Neuronal stem cell (in vitro differentiated cells): ENCODE results near the gene TRIB2.

Experiments used
- DNase-seq: peaks from one replicate; pipeline ENCODE4 v3.0.0-alpha.2; 2013; ENCODE audit warnings: low spot score
- H2AFZ ChIP-seq: one replicate; pipeline ENCODE4 v1.6.1; 2013; ENCODE audit warnings: mild to moderate bottlenecking, low read length, inconsistent platforms
- H2AK5ac ChIP-seq: 2 replicates; pipeline ENCODE4 v1.6.1; 2013; ENCODE audit warnings: low read depth, mild to moderate bottlenecking, inconsistent platforms, low read length, moderate library complexity, mixed read lengths
- H2BK120ac ChIP-seq: 2 replicates; pipeline ENCODE4 v1.6.1; 2013; ENCODE audit warnings: low read depth, mild to moderate bottlenecking, inconsistent platforms, low read length, moderate library complexity, mixed read lengths
- H2BK12ac ChIP-seq: one replicate; pipeline ENCODE4 v1.6.1; 2013; ENCODE audit warnings: low read length, inconsistent platforms
- H2BK15ac ChIP-seq: 2 replicates; pipeline ENCODE4 v1.6.1; 2013; ENCODE audit warnings: mild to moderate bottlenecking, low read length, inconsistent platforms, mixed read lengths
- H2BK5ac ChIP-seq: one replicate; pipeline ENCODE4 v1.6.1; 2013; ENCODE audit warnings: inconsistent platforms, mild to moderate bottlenecking, low read length, moderate library complexity
- H3K14ac ChIP-seq: one replicate; pipeline ENCODE4 v1.6.1; 2013; ENCODE audit warnings: low read length, inconsistent platforms
- H3K18ac ChIP-seq: 2 replicates; pipeline ENCODE4 v1.6.1; 2013; ENCODE audit warnings: low read length, inconsistent platforms
- H3K23ac ChIP-seq: 2 replicates; pipeline ENCODE4 v1.6.1; 2013; ENCODE audit warnings: low read depth, mild to moderate bottlenecking, mixed read lengths, low read length, inconsistent platforms; ENCODE audit not compliant: poor library complexity
- H3K27ac ChIP-seq: replicated peaks from 3 replicates; pipeline ENCODE4 v1.5.1; 2013; ENCODE audit warnings: low read length, inconsistent platforms
- H3K27me3 ChIP-seq, 3 experiments: 2 replicates each; pipeline ENCODE4 v1.6.1; 2013; ENCODE audit warnings: low read length in 3 of 3, mild to moderate bottlenecking in 2 of 3, inconsistent platforms in 1 of 3, low read depth in 1 of 3, mixed read lengths in 1 of 3, moderate library complexity in 1 of 3; ENCODE audit not compliant: control insufficient read depth in 3 of 3, insufficient read depth in 3 of 3
- H3K36me3 ChIP-seq, 2 donors: replicated peaks in 1 of 2; 2 replicates each; pipeline ENCODE4 v1.6.1; 2013; ENCODE audit warnings: low read length in 2 of 2; ENCODE audit not compliant: control insufficient read depth in 2 of 2, insufficient read depth in 2 of 2
- H3K4ac ChIP-seq: 2 replicates; pipeline ENCODE4 v1.6.1; 2013; ENCODE audit warnings: inconsistent platforms, mild to moderate bottlenecking, low read length, moderate library complexity
- H3K4me1 ChIP-seq, 2 donors: 1 replicate in 1 of 2; 2 replicates in 1 of 2; pipeline ENCODE4 v1.6.1; 2013; ENCODE audit warnings: low read length in 2 of 2, low read depth in 1 of 2; ENCODE audit not compliant: control insufficient read depth in 2 of 2, insufficient read depth in 1 of 2
- H3K4me2 ChIP-seq: one replicate; pipeline ENCODE4 v1.6.1; 2013; ENCODE audit warnings: mild to moderate bottlenecking, low read length, inconsistent platforms; ENCODE audit not compliant: insufficient read depth, poor library complexity, severe bottlenecking
- H3K4me3 ChIP-seq, 2 donors: 2 replicates each; pipeline ENCODE4 v1.5.1; 2013; ENCODE audit warnings: low read length in 2 of 2, mild to moderate bottlenecking in 2 of 2, inconsistent platforms in 1 of 2, moderate library complexity in 1 of 2
- H3K79me1 ChIP-seq: one replicate; pipeline ENCODE4 v1.6.1; 2013; ENCODE audit warnings: low read depth, mild to moderate bottlenecking, inconsistent platforms, low read length, moderate library complexity
- H3K9ac ChIP-seq: one replicate; pipeline ENCODE4 v1.6.1; 2013; ENCODE audit warnings: mild to moderate bottlenecking, low read depth, low read length, inconsistent platforms; ENCODE audit not compliant: poor library complexity
- H3K9me3 ChIP-seq, 2 donors: replicated peaks in 1 of 2; 2 replicates each; pipeline versions ENCODE3 to v1.6.1; 2013; ENCODE audit warnings: low read length in 2 of 2, mild to moderate bottlenecking in 2 of 2, inconsistent platforms in 1 of 2, low read depth in 1 of 2, mixed read lengths in 1 of 2, moderate library complexity in 1 of 2; ENCODE audit not compliant: control insufficient read depth in 2 of 2, insufficient read depth in 1 of 2
- H4K8ac ChIP-seq: one replicate; pipeline ENCODE4 v1.6.1; 2013; ENCODE audit warnings: low read depth, mild to moderate bottlenecking, inconsistent platforms, low read length, moderate library complexity
- H4K91ac ChIP-seq: one replicate; pipeline ENCODE4 v1.6.1; 2013; ENCODE audit warnings: low read length, low read depth, mild to moderate bottlenecking, inconsistent platforms; ENCODE audit not compliant: poor library complexity
- WGBS, 2 donors: extraction: QIAGEN DNeasy Blood & Tissue Kit; methylation state at CpG; one replicate each; pipeline ENCODE4 v1.1.7; 2013; ENCODE audit warnings: missing lambda C conversion rate in 2 of 2, mixed read lengths in 1 of 2; ENCODE audit not compliant: insufficient read length in 2 of 2, insufficient replicate concordance in 1 of 2; ENCODE audit errors: extremely low coverage in 2 of 2; 5-methylcytosine and 5-hydroxymethylcytosine counted together

The TRIB2 gene

GRCh38 chr2:12712881-12713280, 3.9 kb upstream of the TRIB2 start:
- no peak overlapping the region for H2AFZ ChIP-seq
- H2BK15ac ChIP-seq: no peak overlapping the region
- no peak overlapping the region for H3K4me3 ChIP-seq
- DNase-seq: no peak
- no peak overlapping the region for H4K91ac ChIP-seq
- H3K27ac ChIP-seq: no peak overlapping the region
- no CpG with 5 or more reads among the region's 8 CpGs for WGBS, 2 donors
- no peak overlapping the region for H2BK120ac ChIP-seq
- peaks cover 0 to 11% of the 10 kb centered on the region in 2 donors for H3K4me1 ChIP-seq
- H3K14ac ChIP-seq: no peak overlapping the region
- H2AK5ac ChIP-seq: no peak overlapping the region
- H3K4me2 ChIP-seq: no peak overlapping the region
- no peaks in the 10 kb centered on the region for H3K79me1 ChIP-seq
- no peak overlapping the region for H2BK12ac ChIP-seq
- H3K4ac ChIP-seq: no peak overlapping the region
- no peaks in the 10 kb centered on the region for H3K27me3 ChIP-seq
- no peak overlapping the region for H3K18ac ChIP-seq
- no peak overlapping the region for H3K9ac ChIP-seq
- H2BK5ac ChIP-seq: no peak overlapping the region
- no peaks in the 10 kb centered on the region for H3K9me3 ChIP-seq
- no peak overlapping the region for H4K8ac ChIP-seq
- no peak overlapping the region for H3K23ac ChIP-seq
- no peaks in the 10 kb centered on the region for H3K36me3 ChIP-seq

GRCh38 chr2:12714391-12715221, 2.1 kb upstream of the TRIB2 start:
- H3K79me1 ChIP-seq: no peaks in the 10 kb centered on the region
- H3K18ac ChIP-seq: no peak overlapping the region
- H3K9ac ChIP-seq: no peak overlapping the region
- H2BK15ac ChIP-seq: no peak overlapping the region
- H2BK120ac ChIP-seq: no peak overlapping the region
- WGBS, 2 donors: no CpG with 5 or more reads among the region's 10 CpGs
- H4K8ac ChIP-seq: no peak overlapping the region
- no peaks in the 10 kb centered on the region for H3K27me3 ChIP-seq
- H2BK12ac ChIP-seq: no peak overlapping the region
- H3K9me3 ChIP-seq: no peaks in the 10 kb centered on the region
- H3K4me1 ChIP-seq: peaks cover 0 to 11% of the 10 kb centered on the region in 2 donors
- H3K4me2 ChIP-seq: no peak overlapping the region
- no peak for DNase-seq
- H3K23ac ChIP-seq: no peak overlapping the region
- H2BK5ac ChIP-seq: no peak overlapping the region
- H2AFZ ChIP-seq: peak overlapping the region; percentile 86
- no peak overlapping the region for H3K4ac ChIP-seq
- H3K14ac ChIP-seq: no peak overlapping the region
- H2AK5ac ChIP-seq: no peak overlapping the region
- H3K27ac ChIP-seq: no peak overlapping the region
- no peaks in the 10 kb centered on the region for H3K36me3 ChIP-seq
- H3K4me3 ChIP-seq: no peak overlapping the region
- no peak overlapping the region for H4K91ac ChIP-seq

- H3K36me3 ChIP-seq: peaks cover 0 to under 1% of the 10 kb centered on the region in 2 donors
- H3K23ac ChIP-seq: no peak overlapping the region
- H3K4me2 ChIP-seq: no peak overlapping the region
- DNase-seq: no peak
- H3K27me3 ChIP-seq: no peaks in the 10 kb centered on the region
- no peak overlapping the region for H4K91ac ChIP-seq
- no peak overlapping the region for H2BK120ac ChIP-seq
- peak overlapping the region; percentile 86 for H2AFZ ChIP-seq
- no peak overlapping the region for H3K14ac ChIP-seq
- WGBS, 2 donors: no CpG with 5 or more reads among the region's 14 CpGs
- no peak overlapping the region for H3K27ac ChIP-seq
- H2AK5ac ChIP-seq: no peak overlapping the region
- H3K79me1 ChIP-seq: no peaks in the 10 kb centered on the region
- peaks cover 0 to 11% of the 10 kb centered on the region in 2 donors for H3K4me1 ChIP-seq
- H2BK15ac ChIP-seq: no peak overlapping the region
- no peaks in the 10 kb centered on the region for H3K9me3 ChIP-seq
- no peak overlapping the region for H2BK12ac ChIP-seq
- H3K4ac ChIP-seq: no peak overlapping the region
- H2BK5ac ChIP-seq: no peak overlapping the region
- no peak overlapping the region for H4K8ac ChIP-seq
- H3K4me3 ChIP-seq: peak overlapping the region in 1 of 2 donors; percentile 76
- H3K9ac ChIP-seq: no peak overlapping the region
- H3K18ac ChIP-seq: no peak overlapping the region
Observed at GRCh38 chr2:12715258-12716031, 1.3 kb upstream of the TRIB2 start.

GRCh38 chr2:12716032-12716281, 779 bp upstream of the TRIB2 start:
- H3K23ac ChIP-seq: no peak overlapping the region
- no peak overlapping the region for H2AK5ac ChIP-seq

More at GRCh38 chr2:12716032-12716281, 779 bp upstream of the TRIB2 start:
- peak; percentile 51 for DNase-seq
- peak overlapping the region; percentile 83 for H3K27ac ChIP-seq
- WGBS, 2 donors: no CpG with 5 or more reads among the region's 3 CpGs
- H3K4ac ChIP-seq: no peak overlapping the region
- H2BK5ac ChIP-seq: peak overlapping the region; percentile 95
- H2BK120ac ChIP-seq: no peak overlapping the region
- peak overlapping the region; percentile 96 for H3K18ac ChIP-seq
- no peaks in the 10 kb centered on the region for H3K9me3 ChIP-seq
- peak overlapping the region; percentile 76 to 94 for H3K4me3 ChIP-seq
- H3K79me1 ChIP-seq: no peaks in the 10 kb centered on the region
- no peak overlapping the region for H2BK15ac ChIP-seq
- H3K4me1 ChIP-seq: peaks cover 1 to 11% of the 10 kb centered on the region in 2 donors
- no peaks in the 10 kb centered on the region for H3K27me3 ChIP-seq
- peaks cover 0 to 5% of the 10 kb centered on the region in 2 donors for H3K36me3 ChIP-seq
- no peak overlapping the region for H2BK12ac ChIP-seq
- no peak overlapping the region for H4K91ac ChIP-seq
- H3K4me2 ChIP-seq: peak overlapping the region; percentile 55
- H4K8ac ChIP-seq: no peak overlapping the region
- H3K14ac ChIP-seq: no peak overlapping the region
- H2AFZ ChIP-seq: peak overlapping the region; percentile 86
- peak overlapping the region; percentile 86 for H3K9ac ChIP-seq
